GM12801 (cell line): ENCODE data around the gene RCC1.

ENCODE experiments used
- TF ChIP-seq, protein P1 (sequence below): IDR thresholded peaks from one replicate; pipeline ENCODE4 v1.5.1; 2011; ENCODE audit warnings: control low read depth; ENCODE audit not compliant: insufficient read length; ENCODE audit errors: extremely low read depth

Gene RCC1

GRCh38 chr1:28551381-28551780, 45.5 kb downstream of the RCC1 start:
- TF ChIP-seq, protein P1, sequence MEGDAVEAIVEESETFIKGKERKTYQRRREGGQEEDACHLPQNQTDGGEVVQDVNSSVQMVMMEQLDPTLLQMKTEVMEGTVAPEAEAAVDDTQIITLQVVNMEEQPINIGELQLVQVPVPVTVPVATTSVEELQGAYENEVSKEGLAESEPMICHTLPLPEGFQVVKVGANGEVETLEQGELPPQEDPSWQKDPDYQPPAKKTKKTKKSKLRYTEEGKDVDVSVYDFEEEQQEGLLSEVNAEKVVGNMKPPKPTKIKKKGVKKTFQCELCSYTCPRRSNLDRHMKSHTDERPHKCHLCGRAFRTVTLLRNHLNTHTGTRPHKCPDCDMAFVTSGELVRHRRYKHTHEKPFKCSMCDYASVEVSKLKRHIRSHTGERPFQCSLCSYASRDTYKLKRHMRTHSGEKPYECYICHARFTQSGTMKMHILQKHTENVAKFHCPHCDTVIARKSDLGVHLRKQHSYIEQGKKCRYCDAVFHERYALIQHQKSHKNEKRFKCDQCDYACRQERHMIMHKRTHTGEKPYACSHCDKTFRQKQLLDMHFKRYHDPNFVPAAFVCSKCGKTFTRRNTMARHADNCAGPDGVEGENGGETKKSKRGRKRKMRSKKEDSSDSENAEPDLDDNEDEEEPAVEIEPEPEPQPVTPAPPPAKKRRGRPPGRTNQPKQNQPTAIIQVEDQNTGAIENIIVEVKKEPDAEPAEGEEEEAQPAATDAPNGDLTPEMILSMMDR: no peak

DNA sequence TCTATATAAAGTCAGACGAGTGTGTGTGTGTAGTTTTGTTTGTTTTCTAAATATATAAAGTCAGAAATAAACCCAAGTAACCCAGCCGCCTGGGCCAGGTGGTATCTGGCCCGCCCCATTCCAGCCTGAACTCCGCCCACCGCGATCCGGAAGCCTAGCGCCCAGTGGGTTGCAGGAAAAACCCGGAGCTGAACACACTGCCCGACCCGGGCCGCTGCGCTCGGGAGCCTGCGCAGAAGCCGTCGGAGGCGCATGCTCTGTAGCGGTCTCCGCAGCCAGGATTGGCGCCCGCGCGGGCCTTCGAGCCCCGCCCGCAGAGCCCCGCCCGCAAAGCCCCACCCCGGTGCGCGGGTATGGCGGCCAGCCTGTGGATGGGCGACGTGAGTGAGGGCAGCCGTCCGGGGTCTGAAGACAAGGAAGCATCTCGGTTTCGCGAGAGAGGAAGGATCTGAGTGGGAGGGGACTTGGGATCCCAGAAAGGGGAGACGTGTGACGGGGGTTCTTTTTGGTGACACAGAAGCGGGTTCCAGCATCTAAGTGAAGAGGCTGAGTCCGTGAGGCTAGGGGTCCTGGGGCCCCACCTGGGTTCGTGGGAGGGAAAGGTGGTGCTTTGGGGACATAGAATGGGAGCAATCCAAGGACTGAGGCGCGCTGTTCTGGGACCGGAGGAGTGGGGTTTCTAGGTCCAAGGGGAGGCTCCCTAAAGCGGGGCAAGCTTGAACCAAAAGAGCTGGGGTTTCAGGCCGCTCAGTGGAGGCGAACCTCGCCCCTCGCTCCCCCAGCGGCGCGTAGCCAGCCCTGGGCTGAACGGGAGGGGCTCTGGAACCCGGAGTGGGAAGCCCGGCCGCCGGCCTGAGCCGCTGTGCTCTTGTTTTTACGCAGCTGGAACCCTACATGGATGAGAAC, 47.2 kb downstream of the RCC1 start, which contains the start of gene TRNAU1AP:
Gene TRNAU1AP (plus strand): TSS at position 328 of the 906 bp plus-strand sequence. CDS start 26 bp downstream, at position 354.
- TF ChIP-seq, protein P1: no peak

GRCh38 chr1:28560886-28561285, 55.0 kb downstream of the RCC1 start:
- TF ChIP-seq, protein P1: no peak

DNA sequence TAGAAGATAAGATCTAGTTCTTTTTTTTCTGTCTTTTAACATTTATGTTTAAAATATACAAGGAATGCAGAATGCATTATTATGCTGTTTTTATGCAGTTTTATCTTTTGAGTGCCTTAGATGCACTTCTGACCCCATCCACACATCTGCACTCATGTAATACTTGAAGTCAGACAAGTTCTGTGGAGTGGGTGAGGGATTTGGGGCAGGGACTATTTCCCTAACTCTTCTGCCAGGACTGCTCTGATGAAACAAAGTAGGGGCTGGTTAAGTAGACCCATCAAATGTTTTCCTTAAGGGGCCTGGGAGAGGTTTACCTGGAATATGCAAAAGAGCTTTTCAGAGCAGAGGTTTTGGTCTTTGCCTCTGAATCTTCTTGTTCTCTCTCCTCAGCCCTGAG, 58.5 kb downstream of the RCC1 start:
- TF ChIP-seq, protein P1: no peak

- TF ChIP-seq, protein P1: no peak
Observed at GRCh38 chr1:28565040-28565439, 59.2 kb downstream of the RCC1 start.

GRCh38 chr1:28565726-28566125, 59.9 kb downstream of the RCC1 start:
- TF ChIP-seq, protein P1: no peak

DNA sequence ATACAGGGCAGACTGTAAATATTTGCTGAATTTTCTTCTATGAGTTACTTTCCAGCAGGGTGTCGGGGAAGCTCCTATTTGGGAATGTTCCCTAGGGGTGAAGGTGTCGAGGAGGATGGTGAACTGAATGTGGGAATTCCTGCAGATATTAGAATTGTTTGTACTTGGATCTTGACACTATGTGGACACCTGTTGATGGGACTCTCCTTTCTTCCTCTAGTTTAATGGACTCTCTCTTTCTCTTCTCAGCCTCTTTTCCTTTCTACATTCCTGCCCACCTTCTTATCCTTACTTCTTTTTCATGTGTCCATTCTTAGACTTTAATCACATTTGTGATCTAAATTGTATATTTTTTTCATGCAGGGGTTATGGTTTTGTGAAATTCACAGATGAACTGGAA, 61.1 kb downstream of the RCC1 start:
- TF ChIP-seq, protein P1: no peak
